Caki2 (cell line): ENCODE measurements around the gene MLST8. TPM values are rescaled to one million over a fixed set of nuclear protein-coding genes. Genes with fewer than 3 reads are reported as not detected.
"Not testable (repeated sequence)": the region's sequence is repeated elsewhere in the genome, so short reads cannot be mapped to it uniquely, and the experiment has no call there.

Experiments
- DNase-seq: peaks from one replicate; pipeline ENCODE4 v3.0.0-alpha.2; 2015; ENCODE audit warnings: low read depth
- in situ Hi-C: cut with HindIII; loops from 2 replicates; pipeline ENCODE4 v1.10.0; 2016; ENCODE audit warnings: low sequenced_read_pairs, low pct_unique_long_range_greater_than_20kb, mixed read lengths
- total RNA-seq: library from RNA; depleted of rRNA; stranded (reverse); fragments of >200 nt; shearing (Covaris generic); gene quantifications from 2 replicates; pipeline ENCODE4 v1.2.3, GENCODE V29; 2014; ENCODE audit warnings: low replicate concordance; rRNA removed

The MLST8 gene
- total RNA-seq, 1 experiment from 2014 or later: 90.5 TPM

DNA sequence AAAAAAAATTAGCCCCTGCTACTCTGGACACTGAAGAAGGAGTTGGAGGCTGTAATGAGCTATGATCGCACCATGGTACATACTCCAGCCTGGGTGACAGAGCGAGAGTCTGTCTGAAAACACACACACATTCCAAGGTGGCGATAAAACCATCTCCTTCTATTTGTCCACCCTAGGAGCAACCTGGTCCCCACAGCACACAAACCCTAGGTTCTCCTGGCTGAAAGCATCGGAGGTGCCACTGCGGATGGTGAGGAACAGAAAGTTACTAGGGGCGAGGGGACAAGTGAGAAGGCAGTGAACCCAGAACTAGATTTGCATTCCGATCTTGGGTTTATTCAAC is 47.5 kb downstream of the MLST8 start:
- in situ Hi-C loops: no loop called here

DNA sequence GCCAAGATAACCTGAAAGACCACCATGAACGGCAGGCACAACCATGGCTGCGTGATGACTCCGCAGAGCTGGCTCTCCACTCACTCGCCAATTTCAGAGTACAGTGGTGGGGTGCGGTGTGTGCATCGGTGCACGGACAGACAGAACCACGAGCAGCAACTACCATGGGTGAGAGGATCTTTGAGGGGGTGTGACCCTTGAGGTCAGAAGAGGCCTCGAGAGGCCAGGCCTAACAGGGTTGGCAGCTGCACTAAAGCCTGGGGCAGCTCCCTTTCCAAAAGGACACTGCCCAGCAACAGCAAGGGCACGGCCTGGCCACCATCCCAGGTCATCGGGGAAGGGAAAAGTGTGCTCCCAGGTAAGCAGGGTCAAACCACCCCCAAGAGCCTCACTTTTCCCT is 48.0 kb downstream of the MLST8 start:
- no peak for DNase-seq
- in situ Hi-C loops: no loop called here

More for the DNA sequence above, 47.5 kb downstream of the MLST8 start:
- DNase-seq: no peak

DNA sequence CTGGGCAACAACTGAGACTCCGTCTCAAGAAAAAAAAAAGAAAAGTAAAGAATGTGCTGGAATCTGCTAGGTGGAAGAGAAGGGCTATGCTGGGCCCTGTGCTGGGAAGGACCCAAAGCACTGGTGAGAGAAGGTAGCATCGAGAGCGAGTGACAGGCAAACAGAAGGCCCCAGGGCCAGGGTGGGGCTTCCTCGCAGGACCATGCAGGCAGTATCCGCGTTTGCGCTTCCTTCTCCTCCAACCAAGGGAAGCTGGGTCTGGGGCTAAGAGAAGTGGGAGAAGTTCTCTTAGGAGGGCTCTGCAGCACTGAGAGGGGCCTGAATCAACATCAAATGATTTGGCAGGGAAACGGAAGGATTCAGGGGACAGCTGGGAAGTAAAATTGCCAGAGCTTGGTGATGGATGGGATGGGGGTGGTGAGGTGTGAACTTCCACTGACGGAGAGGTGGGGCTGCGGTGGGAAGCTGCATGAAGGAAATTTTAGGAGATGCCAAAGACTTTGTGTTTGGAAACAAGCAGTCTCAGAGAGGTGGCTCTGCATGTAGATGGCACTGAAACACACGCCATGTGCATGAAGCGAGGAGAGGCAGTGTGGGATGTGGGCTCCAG is 51.4 kb downstream of the MLST8 start:
- DNase-seq: no peak
- in situ Hi-C loops: no loop called here

DNA sequence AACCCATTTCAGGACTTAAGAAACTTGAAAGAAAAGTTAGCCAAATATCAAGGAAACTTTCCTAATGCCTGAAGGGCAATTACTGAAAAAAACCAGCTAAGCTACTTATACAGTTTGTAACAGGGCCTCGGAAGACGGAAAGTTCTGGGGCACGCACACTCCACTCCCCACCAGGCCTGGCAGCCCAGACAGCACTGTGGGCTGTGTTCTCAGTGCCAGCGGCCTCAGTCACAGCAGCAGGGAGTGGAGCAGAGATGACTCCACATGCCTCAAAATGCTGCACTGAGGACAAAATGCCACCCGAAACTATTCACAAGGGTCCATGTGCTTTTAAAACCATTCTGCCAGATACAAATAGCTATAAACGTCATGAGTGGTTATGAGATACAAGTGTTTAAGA is 52.5 kb downstream of the MLST8 start:
- DNase-seq: no peak
- in situ Hi-C loops: no loop called here

GRCh38 chr16:2258530-2258929 is 53.3 kb downstream of the MLST8 start:
- DNase-seq, in situ Hi-C loops: not testable (repeated sequence)

Other genes starting within 250 kb of the MLST8 start
- gene NDUFB10, start 245.9 kb upstream of the MLST8 start, total RNA-seq: 527 and 683 TPM in 2 replicates
- 7,960 and 10,766 TPM in 2 replicates for gene RPS2, start 240.6 kb upstream of the MLST8 start, total RNA-seq
- gene RNF151, start 238.6 kb upstream of the MLST8 start, total RNA-seq: not detected in 2 replicates
- 128 and 160 TPM in 2 replicates for gene TBL3, start 233.4 kb upstream of the MLST8 start, total RNA-seq
- gene NOXO1, start 224.0 kb upstream of the MLST8 start, total RNA-seq: 0.24 TPM in 1 of 2 replicates, not detected in the other
- gene GFER, start 221.3 kb upstream of the MLST8 start, total RNA-seq: 55.9 and 56.8 TPM in 2 replicates
- 37.8 and 44.9 TPM in 2 replicates for gene SYNGR3, start 215.5 kb upstream of the MLST8 start, total RNA-seq
- gene ZNF598, start 195.6 kb upstream of the MLST8 start, total RNA-seq: 45.0 and 89.3 TPM in 2 replicates
- gene NPW, start 185.7 kb upstream of the MLST8 start, total RNA-seq: not detected in 2 replicates
- gene NHERF2, start 178.6 kb upstream of the MLST8 start, total RNA-seq: 30.3 and 32.4 TPM in 2 replicates
- gene NTHL1, start 157.6 kb upstream of the MLST8 start, total RNA-seq: 129 and 148 TPM in 2 replicates
- 22.3 and 31.5 TPM in 2 replicates for gene TSC2, start 157.5 kb upstream of the MLST8 start, total RNA-seq
- 37.4 and 84.9 TPM in 2 replicates for gene PKD1, start 69.6 kb upstream of the MLST8 start, total RNA-seq
- 8.9 and 9.5 TPM in 2 replicates for gene RAB26, start 56.8 kb upstream of the MLST8 start, total RNA-seq
- gene TRAF7, start 49.7 kb upstream of the MLST8 start, total RNA-seq: 94.4 and 101 TPM in 2 replicates
- 0.03 TPM in 1 of 2 replicates, not detected in the other for gene CASKIN1, start 8.8 kb upstream of the MLST8 start, total RNA-seq
- gene BRICD5, start 5.4 kb downstream of the MLST8 start, total RNA-seq: 0.12 and 1.1 TPM in 2 replicates
- gene PGP, start 9.4 kb downstream of the MLST8 start, total RNA-seq: 59.6 and 78.5 TPM in 2 replicates
- gene E4F1, start 18.1 kb downstream of the MLST8 start, total RNA-seq: 45.6 and 67.7 TPM in 2 replicates
- gene DNASE1L2, start 31.0 kb downstream of the MLST8 start, total RNA-seq: 0.98 TPM in 1 of 2 replicates, not detected in the other
- gene ECI1, start 46.1 kb downstream of the MLST8 start, total RNA-seq: 120 and 165 TPM in 2 replicates
- gene RNPS1, start 62.7 kb downstream of the MLST8 start, total RNA-seq: 151 and 155 TPM in 2 replicates
- 18.0 and 22.4 TPM in 2 replicates for gene ABCA3, start 135.3 kb downstream of the MLST8 start, total RNA-seq
- 36.9 and 40.3 TPM in 2 replicates for gene CCNF, start 224.0 kb downstream of the MLST8 start, total RNA-seq